ENCODE measurements around the gene TRIM47. TPM values are rescaled to one million over a fixed set of nuclear protein-coding genes. Genes with fewer than 3 reads are reported as not detected.
A peak's percentile ranks its signal among the peaks of the same experiment; 100 is the strongest.

TRIM47 gene
- total RNA-seq, 1 experiment from 2014 or later = 86.7 TPM

- peak; percentile 96 for DNase-seq (ENCODE audit: low read depth, low spot score)
- H3K36me3 ChIP-seq (ENCODE audit: control insufficient read depth in 1 of 2, insufficient read depth in 2 of 2, low read length in 2 of 2) = peaks cover 19 to 21% of the 10 kb centered on the region in 2 experiments; a peak in 3 of 4 replicates
- H3K9me3 ChIP-seq (ENCODE audit: control insufficient read depth in 1 of 2, insufficient read depth in 1 of 2, low read depth in 1 of 2, low read length in 2 of 2) = no peaks in the 10 kb centered on the region
- intact Hi-C loops (cut with micrococcal nuclease) = loop anchor here (1.0 to 2.0 kb wide), 2 partner anchors 10 to 60 kb away; partner anchors contain the start of genes UNK and WBP2
- H3K27me3 ChIP-seq (ENCODE audit: insufficient read depth, low read length) = no peaks in the 10 kb centered on the region
- POLR2A ChIA-PET = interaction anchor here (0.7 to 3.3 kb wide), 13 partner anchors 10 to 72 kb away, joined by 3 to 42 read pairs (median 5); partner anchors contain the start of genes TRIM47, UNK and WBP2
- peak overlapping the region; percentile 46 to 57 for H3K4me3 ChIP-seq (replicated peaks in 1 of 2; ENCODE audit: low read depth in 1 of 2, low read length in 2 of 2)
- H2AFZ ChIP-seq (ENCODE audit: low read depth, low read length, poor library complexity, severe bottlenecking) = no peak overlapping the region
- RAD21 ChIA-PET (ENCODE audit: low non-redundant PET in 1 of 2, low total read pairs in 2 of 2, uncharacterized antibody in 2 of 2, unreplicated experiment in 2 of 2) = interaction anchor here (1.1 to 1.4 kb wide), 2 partner anchors 9 to 69 kb away, joined by 3 to 4 read pairs; no protein-coding TSS in a partner anchor
- H3K9me2 ChIP-seq (ENCODE audit: insufficient read depth) = no peaks in the 10 kb centered on the region
- no peaks in the 10 kb centered on the region for H4K20me1 ChIP-seq (ENCODE audit: insufficient read depth)
- CTCF ChIA-PET = interaction anchor here (0.9 to 3.3 kb wide), 17 partner anchors 10 to 212 kb away, joined by 3 to 46 read pairs (median 5); partner anchors contain the start of gene WBP2
- H3K4me2 ChIP-seq (ENCODE audit: low read length) = peak overlapping the region; percentile 99
- peak; percentile 86 for ATAC-seq
- peak overlapping the region; percentile 88 for H3K27ac ChIP-seq (ENCODE audit: low read depth, low read length)
- H3K4me1 ChIP-seq (ENCODE audit: control insufficient read depth in 1 of 2, insufficient read depth in 2 of 2, low read length in 2 of 2) = peaks cover 33 to 63% of the 10 kb centered on the region in 2 experiments
- no TSS peak for BruUV-seq (replicated peaks)
- no peaks in the 10 kb centered on the region for H3K79me2 ChIP-seq (ENCODE audit: insufficient read depth, low read length)
- H3K9ac ChIP-seq (ENCODE audit: low read length) = peak overlapping the region; percentile 86
- TF ChIP-seq YY1 (IDR thresholded peaks at IDR 0.05; ENCODE audit: extremely low read depth, insufficient replicate concordance, low read depth, low read length) = peak; percentile 72
- TF ChIP-seq, protein P1, sequence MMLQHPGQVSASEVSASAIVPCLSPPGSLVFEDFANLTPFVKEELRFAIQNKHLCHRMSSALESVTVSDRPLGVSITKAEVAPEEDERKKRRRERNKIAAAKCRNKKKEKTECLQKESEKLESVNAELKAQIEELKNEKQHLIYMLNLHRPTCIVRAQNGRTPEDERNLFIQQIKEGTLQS (IDR thresholded peaks at IDR 0.05) = no peak
- TF ChIP-seq JUND (IDR thresholded peaks at IDR 0.05) = no peak
- TF ChIP-seq POLR2AphosphoS5 (IDR thresholded peaks at IDR 0.05; ENCODE audit: low read depth, low read length) = peak; percentile 23
- TF ChIP-seq ZFX (IDR thresholded peaks at IDR 0.05) = peak; percentile 62; the same call in 1 of the 2 replicates
- no peak; the same call in 1 of the 2 replicates for TF ChIP-seq SIN3A (IDR thresholded peaks at IDR 0.05; ENCODE audit: low read depth)
- no peak for TF ChIP-seq ZNF274 (IDR thresholded peaks at IDR 0.05; ENCODE audit: low read depth, low read length)
- no peak for TF ChIP-seq CEBPB (IDR thresholded peaks at IDR 0.05; ENCODE audit: low read depth)
- TF ChIP-seq SP1 (IDR thresholded peaks at IDR 0.05; ENCODE audit: low read depth) = no peak; the same call in 1 of the 2 replicates
- no peak for TF ChIP-seq ZBTB33 (IDR thresholded peaks at IDR 0.05; ENCODE audit: extremely low read depth, insufficient replicate concordance, low read length)
- TF ChIP-seq RAD21 (IDR thresholded peaks at IDR 0.05; ENCODE audit: low read depth) = no peak
- peak; percentile 47; the same call in 1 of the 2 replicates for TF ChIP-seq MAX (IDR thresholded peaks at IDR 0.05)
- TF ChIP-seq EZH2phosphoT487 (IDR thresholded peaks at IDR 0.05; ENCODE audit: borderline replicate concordance) = no peak
- TF ChIP-seq EZH2 (IDR thresholded peaks at IDR 0.05) = no peak
- TF ChIP-seq CBX3 (IDR thresholded peaks at IDR 0.05; ENCODE audit: low read depth) = no peak
- TF ChIP-seq FOSL1 (IDR thresholded peaks at IDR 0.05; ENCODE audit: low read depth) = no peak
- no peak for TF ChIP-seq TCF7L2 (IDR thresholded peaks at IDR 0.05; ENCODE audit: borderline replicate concordance, extremely low read depth, insufficient read depth, insufficient read length)
- TF ChIP-seq POLR2A (IDR thresholded peaks at IDR 0.05; ENCODE audit: borderline replicate concordance, extremely low read depth, insufficient read depth, insufficient read length) = no peak
- TF ChIP-seq ELF1 (IDR thresholded peaks at IDR 0.05; ENCODE audit: borderline replicate concordance, low read depth) = no peak
- TF ChIP-seq, protein P2, sequence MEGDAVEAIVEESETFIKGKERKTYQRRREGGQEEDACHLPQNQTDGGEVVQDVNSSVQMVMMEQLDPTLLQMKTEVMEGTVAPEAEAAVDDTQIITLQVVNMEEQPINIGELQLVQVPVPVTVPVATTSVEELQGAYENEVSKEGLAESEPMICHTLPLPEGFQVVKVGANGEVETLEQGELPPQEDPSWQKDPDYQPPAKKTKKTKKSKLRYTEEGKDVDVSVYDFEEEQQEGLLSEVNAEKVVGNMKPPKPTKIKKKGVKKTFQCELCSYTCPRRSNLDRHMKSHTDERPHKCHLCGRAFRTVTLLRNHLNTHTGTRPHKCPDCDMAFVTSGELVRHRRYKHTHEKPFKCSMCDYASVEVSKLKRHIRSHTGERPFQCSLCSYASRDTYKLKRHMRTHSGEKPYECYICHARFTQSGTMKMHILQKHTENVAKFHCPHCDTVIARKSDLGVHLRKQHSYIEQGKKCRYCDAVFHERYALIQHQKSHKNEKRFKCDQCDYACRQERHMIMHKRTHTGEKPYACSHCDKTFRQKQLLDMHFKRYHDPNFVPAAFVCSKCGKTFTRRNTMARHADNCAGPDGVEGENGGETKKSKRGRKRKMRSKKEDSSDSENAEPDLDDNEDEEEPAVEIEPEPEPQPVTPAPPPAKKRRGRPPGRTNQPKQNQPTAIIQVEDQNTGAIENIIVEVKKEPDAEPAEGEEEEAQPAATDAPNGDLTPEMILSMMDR (IDR thresholded peaks at IDR 0.05 in 2 of 3, conservative IDR thresholded peaks at IDR 0.05 in 1 of 3; ENCODE audit: borderline replicate concordance in 1 of 3, insufficient read depth in 1 of 3, low read depth in 2 of 3, low read length in 2 of 3) = peak in 2 of 3 experiments; percentile 96 to 98; a peak in 5 of 6 replicates
- TF ChIP-seq SRF (IDR thresholded peaks at IDR 0.05; ENCODE audit: low read depth) = no peak
Observed at GRCh38 chr17:75845058-75845711, 33.2 kb downstream of the TRIM47 start.

Measured in HCT116 (cell line).